Glutamatergic neuron (in vitro differentiated cells): ENCODE results near the gene TMED10. TPM values are rescaled to one million over a fixed set of nuclear protein-coding genes. Genes with fewer than 3 reads are reported as not detected.
"Not testable (repeated sequence)": the region's sequence is repeated elsewhere in the genome, so short reads cannot be mapped to it uniquely, and the experiment has no call there.

Source experiments
- DNase-seq: peaks from one replicate; pipeline ENCODE4 v3.0.0; 2022
- H3K27ac Mint-ChIP-seq: one replicate; pipeline ENCODE4 v1.8.0; 2020; ENCODE audit warnings: mild to moderate bottlenecking, mixed read lengths, inconsistent platforms; ENCODE audit not compliant: unreplicated experiment
- H3K27me3 Mint-ChIP-seq: one replicate; pipeline ENCODE4 v1.8.0; 2020; ENCODE audit warnings: mild to moderate bottlenecking, moderate library complexity, mixed read lengths, inconsistent platforms; ENCODE audit not compliant: unreplicated experiment
- H3K36me3 Mint-ChIP-seq: one replicate; pipeline ENCODE4 v1.8.0; 2020; ENCODE audit warnings: mild to moderate bottlenecking, mixed read lengths, inconsistent platforms; ENCODE audit not compliant: unreplicated experiment
- H3K4me1 Mint-ChIP-seq: one replicate; pipeline ENCODE4 v1.8.0; 2020; ENCODE audit warnings: mild to moderate bottlenecking, low read depth, mixed read lengths, inconsistent platforms; ENCODE audit not compliant: unreplicated experiment
- H3K4me3 Mint-ChIP-seq: one replicate; pipeline ENCODE4 v1.8.0; 2020; ENCODE audit warnings: mild to moderate bottlenecking, mixed read lengths, inconsistent platforms; ENCODE audit not compliant: unreplicated experiment
- H3K9me3 Mint-ChIP-seq: one replicate; pipeline ENCODE4 v1.8.0; 2020; ENCODE audit warnings: mild to moderate bottlenecking, moderate library complexity, mixed read lengths, inconsistent platforms; ENCODE audit not compliant: unreplicated experiment
- total RNA-seq: library from RNA; stranded (reverse); fragmentation: NEBNext Ultra II Directional; extraction: Animal tissue kit (Norgen Biotek cat#: 25700); gene quantifications from one replicate; pipeline ENCODE4 v1.2.1, GENCODE V29; 2021; ENCODE audit not compliant: unreplicated experiment
- TF ChIP-seq, protein P1 (sequence below): fragments of 200-600 bp; sonication (generic); IDR thresholded peaks from one replicate; pipeline ENCODE4 v1.5.0; 2021; ENCODE audit not compliant: partially characterized antibody, unreplicated experiment

Gene TMED10
- total RNA-seq, 1 donor from 2014 or later, result 124 TPM

DNA sequence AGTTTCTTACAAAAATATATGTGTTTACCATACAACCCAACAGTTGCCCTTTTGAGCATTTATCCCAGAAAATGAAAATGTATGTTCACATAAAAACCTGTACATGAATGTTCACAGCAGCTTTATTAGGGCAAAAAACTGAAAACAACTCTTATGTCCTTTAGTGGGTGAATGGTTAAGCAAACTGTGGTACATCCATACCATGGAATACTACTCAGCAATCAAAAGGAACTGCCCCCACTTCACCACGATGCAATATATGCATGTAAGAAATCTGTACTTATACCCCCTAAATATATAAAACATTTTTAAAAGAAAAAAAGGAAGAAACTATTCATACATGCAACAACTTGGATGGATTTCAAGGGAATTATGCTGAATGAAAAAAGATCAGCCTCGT lies 42.8 kb downstream of the TMED10 start:
- H3K4me1 Mint-ChIP-seq, result no peaks in the 10 kb centered on the region
- no peaks in the 10 kb centered on the region for H3K9me3 Mint-ChIP-seq
- no peaks in the 10 kb centered on the region for H3K27me3 Mint-ChIP-seq
- no peak for DNase-seq
- TF ChIP-seq, protein P1, sequence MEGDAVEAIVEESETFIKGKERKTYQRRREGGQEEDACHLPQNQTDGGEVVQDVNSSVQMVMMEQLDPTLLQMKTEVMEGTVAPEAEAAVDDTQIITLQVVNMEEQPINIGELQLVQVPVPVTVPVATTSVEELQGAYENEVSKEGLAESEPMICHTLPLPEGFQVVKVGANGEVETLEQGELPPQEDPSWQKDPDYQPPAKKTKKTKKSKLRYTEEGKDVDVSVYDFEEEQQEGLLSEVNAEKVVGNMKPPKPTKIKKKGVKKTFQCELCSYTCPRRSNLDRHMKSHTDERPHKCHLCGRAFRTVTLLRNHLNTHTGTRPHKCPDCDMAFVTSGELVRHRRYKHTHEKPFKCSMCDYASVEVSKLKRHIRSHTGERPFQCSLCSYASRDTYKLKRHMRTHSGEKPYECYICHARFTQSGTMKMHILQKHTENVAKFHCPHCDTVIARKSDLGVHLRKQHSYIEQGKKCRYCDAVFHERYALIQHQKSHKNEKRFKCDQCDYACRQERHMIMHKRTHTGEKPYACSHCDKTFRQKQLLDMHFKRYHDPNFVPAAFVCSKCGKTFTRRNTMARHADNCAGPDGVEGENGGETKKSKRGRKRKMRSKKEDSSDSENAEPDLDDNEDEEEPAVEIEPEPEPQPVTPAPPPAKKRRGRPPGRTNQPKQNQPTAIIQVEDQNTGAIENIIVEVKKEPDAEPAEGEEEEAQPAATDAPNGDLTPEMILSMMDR, result no peak
- no peak overlapping the region for H3K4me3 Mint-ChIP-seq
- H3K27ac Mint-ChIP-seq, result no peak overlapping the region
- H3K36me3 Mint-ChIP-seq, result peaks cover 11% of the 10 kb centered on the region

DNA sequence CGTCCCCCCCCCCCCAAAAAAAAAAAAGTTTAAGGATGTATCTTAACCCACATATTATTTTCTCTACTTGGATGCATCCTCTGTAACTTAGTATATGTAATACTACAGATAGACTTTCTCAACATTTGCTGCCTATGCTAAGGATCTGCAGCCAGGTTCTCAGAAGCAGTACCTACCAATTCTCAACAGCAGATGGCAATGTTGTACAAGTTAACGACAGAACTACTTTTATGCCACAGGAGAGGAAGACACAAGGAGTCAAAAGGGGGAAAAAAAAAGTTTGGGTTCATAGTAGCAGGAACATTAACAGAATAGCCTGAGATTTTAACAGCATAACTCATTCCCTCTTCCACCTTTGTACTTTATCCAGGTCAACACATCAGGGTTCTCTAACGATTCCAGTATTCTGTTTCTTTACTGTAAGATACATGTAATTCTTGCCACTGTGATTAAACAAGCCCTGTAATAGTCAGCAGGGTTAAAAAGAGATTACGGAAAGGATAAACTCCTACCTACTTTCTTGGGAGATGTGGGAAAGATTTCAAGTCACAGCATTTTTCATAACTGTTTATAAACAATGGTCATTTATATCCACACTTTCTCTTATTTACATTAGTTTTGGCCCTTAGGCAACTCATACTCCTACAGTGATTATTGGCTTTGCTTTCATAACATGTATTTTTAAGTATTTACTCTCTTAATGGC lies 43.9 kb downstream of the TMED10 start:
- H3K27me3 Mint-ChIP-seq, result peaks cover 1% of the 10 kb centered on the region
- DNase-seq, result no peak
- H3K9me3 Mint-ChIP-seq, result no peaks in the 10 kb centered on the region
- peaks cover 3% of the 10 kb centered on the region for H3K4me1 Mint-ChIP-seq
- peaks cover 11% of the 10 kb centered on the region for H3K36me3 Mint-ChIP-seq
- TF ChIP-seq, protein P1, result peak; percentile 64
- H3K4me3 Mint-ChIP-seq, result no peak overlapping the region
- no peak overlapping the region for H3K27ac Mint-ChIP-seq

DNA sequence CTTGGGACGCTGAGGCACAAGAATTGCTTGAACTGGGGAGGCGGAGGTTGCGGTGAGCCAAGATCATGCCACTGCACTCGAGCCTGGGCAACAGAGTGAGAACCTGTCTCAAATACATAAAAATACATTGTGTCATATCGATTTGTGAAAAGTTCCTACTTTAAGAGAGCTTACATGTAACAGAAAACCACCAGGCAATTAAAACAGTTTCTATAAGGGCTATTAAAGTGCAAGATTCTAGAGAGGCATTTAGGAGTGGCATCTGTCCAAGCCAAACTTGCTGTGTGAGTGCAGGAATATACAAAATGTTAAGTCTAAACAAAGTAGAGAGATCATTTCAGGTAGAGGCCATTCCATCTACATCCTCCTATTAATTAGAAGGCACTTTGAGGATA lies 47.8 kb downstream of the TMED10 start:
- Mint-ChIP-seq H3K4me1 (peaks cover 9% of the 10 kb centered on the region), H3K27me3 (peaks cover 4% of the 10 kb centered on the region), H3K9me3 (no peaks in the 10 kb centered on the region), H3K36me3 (peaks cover under 1% of the 10 kb centered on the region), H3K4me3 (no peak overlapping the region), H3K27ac (no peak overlapping the region)
- DNase-seq, result no peak
- TF ChIP-seq, protein P1, result no peak

DNA sequence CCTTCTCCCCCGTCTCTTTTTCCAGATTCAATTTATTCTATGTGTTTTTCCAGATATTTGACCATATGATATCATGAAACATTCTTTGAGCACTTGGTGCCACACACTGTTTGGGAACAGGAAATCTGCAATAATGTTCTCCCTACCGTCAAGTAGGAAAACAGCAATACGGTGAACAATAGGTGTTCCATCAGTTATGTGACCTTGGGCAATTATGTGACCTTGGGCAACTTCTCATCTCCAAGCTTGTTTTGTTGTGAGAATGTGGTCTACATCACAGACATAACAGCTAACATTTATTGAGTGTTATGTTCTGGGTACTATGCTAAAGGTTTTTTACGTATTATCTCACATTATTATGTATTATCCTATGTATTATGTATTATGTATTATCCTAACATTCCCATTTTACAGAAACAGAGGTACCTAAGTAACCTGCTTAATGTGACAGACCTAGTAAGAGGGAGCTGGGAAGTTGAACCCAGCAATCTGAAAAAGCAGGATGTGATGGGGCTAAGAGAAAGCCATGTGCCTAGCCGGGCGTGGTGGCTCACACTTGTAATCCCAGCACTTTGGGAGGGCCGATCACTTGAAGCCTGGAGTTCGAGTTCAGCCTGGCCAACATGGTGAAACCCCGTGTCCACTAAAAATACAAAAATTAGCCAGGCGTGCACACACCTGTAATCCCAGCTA lies 48.4 kb downstream of the TMED10 start:
- H3K9me3 Mint-ChIP-seq, result no peaks in the 10 kb centered on the region
- no peak for DNase-seq
- H3K27ac Mint-ChIP-seq, result peak overlapping the region; percentile 23
- peaks cover 4% of the 10 kb centered on the region for H3K27me3 Mint-ChIP-seq
- TF ChIP-seq, protein P1, result no peak
- peaks cover 9% of the 10 kb centered on the region for H3K4me1 Mint-ChIP-seq
- H3K36me3 Mint-ChIP-seq, result no peaks in the 10 kb centered on the region
- H3K4me3 Mint-ChIP-seq, result peak overlapping the region; percentile 84

DNA sequence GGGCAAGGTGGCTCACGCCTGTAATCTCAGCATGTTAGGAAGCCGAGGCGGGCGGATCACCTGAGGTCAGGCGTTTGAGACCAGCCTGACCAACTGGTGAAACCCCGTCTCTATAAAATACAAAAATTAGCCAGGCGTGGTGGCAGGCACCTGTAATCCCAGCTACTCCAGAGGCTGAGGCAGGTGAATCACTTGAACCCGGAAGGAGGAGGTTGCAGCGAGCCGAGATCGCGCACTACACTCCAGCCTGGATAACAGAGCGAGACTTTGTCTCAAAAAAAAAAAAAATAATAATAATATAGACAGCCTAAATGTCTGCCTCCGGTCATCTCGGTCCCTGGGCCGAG lies 49.0 kb downstream of the TMED10 start:
- not testable (repeated sequence) for H3K27me3 Mint-ChIP-seq, H3K9me3 Mint-ChIP-seq, H3K4me1 Mint-ChIP-seq, DNase-seq, H3K36me3 Mint-ChIP-seq
- Mint-ChIP-seq H3K27ac (peak overlapping the region; percentile 90), H3K4me3 (peak overlapping the region; percentile 92)
